IMR-90 (cell line): ENCODE measurements around the gene SLC15A1. TPM values are rescaled to one million over a fixed set of nuclear protein-coding genes. Genes with fewer than 3 reads are reported as not detected.

Source experiments
- ATAC-seq: fragments of 200-7000 bp; cut with Tn5 transposase; 2 replicates; pipeline ENCODE4 v1.9.1; 2020; ENCODE audit warnings: low read depth, mild to moderate bottlenecking, moderate library complexity
- BruUV-seq: library from RNA; stranded (reverse); fragments of 400-500 nt; replicated peaks from 2 replicates; lab custom pipeline; 2021; lab: Mats Ljungman, UMichigan
- CTCF ChIA-PET: fragments of 300-600 bp; formaldehyde crosslinking; extraction: SDS; loops from one replicate; lab custom pipeline; 2021; ENCODE audit warnings: antibody characterized with exemption; lab: Yijun Ruan, JAX
- POLR2A ChIA-PET: fragments of 300-600 bp; sonication (Branson Sonifier 250); formaldehyde crosslinking; loops from one replicate; lab custom pipeline; 2022; ENCODE audit warnings: antibody characterized with exemption; ENCODE audit not compliant: unreplicated experiment; lab: Charles Lee
- DNase-seq: peaks from one replicate; pipeline ENCODE4 v3.0.0; 2013
- H2AFZ ChIP-seq: replicated peaks from 2 replicates; pipeline ENCODE3; 2013; ENCODE audit warnings: low read length, mild to moderate bottlenecking; ENCODE audit not compliant: poor library complexity
- H2AK5ac ChIP-seq: 2 replicates; pipeline ENCODE4 v1.6.1; 2013; ENCODE audit warnings: low read depth, low read length, inconsistent platforms
- H2AK9ac ChIP-seq: replicated peaks from 2 replicates; pipeline ENCODE3; 2013; ENCODE audit warnings: mild to moderate bottlenecking, low read depth, low read length, moderate library complexity; ENCODE audit not compliant: poor library complexity
- H2BK120ac ChIP-seq: 2 replicates; pipeline ENCODE4 v1.6.1; 2013; ENCODE audit warnings: low read depth, low read length, inconsistent platforms
- H2BK15ac ChIP-seq: 3 replicates; pipeline ENCODE4 v1.6.1; 2013; ENCODE audit warnings: low read depth, low read length, inconsistent platforms
- H2BK20ac ChIP-seq: 2 replicates; pipeline ENCODE4 v1.6.1; 2013; ENCODE audit warnings: low read depth, mild to moderate bottlenecking, inconsistent platforms, low read length, moderate library complexity
- H2BK5ac ChIP-seq: 2 replicates; pipeline ENCODE4 v1.6.1; 2013; ENCODE audit warnings: mild to moderate bottlenecking, low read depth, low read length, inconsistent platforms; ENCODE audit not compliant: poor library complexity, severe bottlenecking
- H3K14ac ChIP-seq: replicated peaks from 2 replicates; pipeline ENCODE4 v1.6.1; 2013; ENCODE audit warnings: low read depth, low read length, inconsistent platforms
- H3K18ac ChIP-seq: 2 replicates; pipeline ENCODE4 v1.6.1; 2013; ENCODE audit warnings: low read depth, low read length, control low read depth
- H3K23ac ChIP-seq: 2 replicates; pipeline ENCODE4 v1.6.1; 2013; ENCODE audit warnings: low read depth, low read length, inconsistent platforms
- H3K27ac ChIP-seq: 2 replicates; pipeline ENCODE4 v1.5.1; 2013; ENCODE audit warnings: mild to moderate bottlenecking, control low read depth, low read length; ENCODE audit not compliant: insufficient read depth
- H3K27me3 ChIP-seq: 2 replicates; pipeline ENCODE4 v1.6.1; 2013; ENCODE audit warnings: low read length; ENCODE audit not compliant: control insufficient read depth, insufficient read depth
- H3K36me3 ChIP-seq: 2 replicates; pipeline ENCODE4 v1.6.1; 2013; ENCODE audit warnings: low read length, mixed read lengths; ENCODE audit not compliant: control insufficient read depth, insufficient read depth
- H3K4ac ChIP-seq: 2 replicates; pipeline ENCODE4 v1.6.1; 2013; ENCODE audit warnings: low read depth, low read length, inconsistent platforms
- H3K4me1 ChIP-seq: 2 replicates; pipeline ENCODE4 v1.6.1; 2013; ENCODE audit warnings: low read length, mixed read lengths; ENCODE audit not compliant: control insufficient read depth, insufficient read depth
- H3K4me2 ChIP-seq: 2 replicates; pipeline ENCODE4 v1.6.1; 2013; ENCODE audit warnings: low read depth, mild to moderate bottlenecking, control low read depth, low read length, moderate library complexity
- H3K4me3 ChIP-seq: 2 replicates; pipeline ENCODE4 v1.5.1; 2013; ENCODE audit warnings: low read depth, mild to moderate bottlenecking, control low read depth, low read length, moderate library complexity; ENCODE audit not compliant: insufficient read depth
- H3K56ac ChIP-seq: 2 replicates; pipeline ENCODE4 v1.6.1; 2013; ENCODE audit warnings: low read length, inconsistent platforms; ENCODE audit not compliant: insufficient read depth; ENCODE audit errors: extremely low read depth
- H3K79me1 ChIP-seq, 2 experiments: 2 replicates each; pipeline ENCODE4 v1.6.1; 2013; ENCODE audit warnings: low read length in 2 of 2, inconsistent platforms in 1 of 2, low read depth in 1 of 2
- H3K9ac ChIP-seq: 2 replicates; pipeline ENCODE4 v1.6.1; 2013; ENCODE audit warnings: low read depth, low read length, control low read depth
- H3K9me1 ChIP-seq: 2 replicates; pipeline ENCODE4 v1.6.1; 2013; ENCODE audit warnings: low read length, inconsistent platforms; ENCODE audit not compliant: insufficient read depth
- H3K9me3 ChIP-seq: 2 replicates; pipeline ENCODE4 v1.6.1; 2013; ENCODE audit warnings: low read length; ENCODE audit not compliant: control insufficient read depth, insufficient read depth
- H4K20me1 ChIP-seq: 2 replicates; pipeline ENCODE4 v1.6.1; 2013; ENCODE audit warnings: low read length, inconsistent platforms; ENCODE audit not compliant: insufficient read depth
- H4K5ac ChIP-seq: 2 replicates; pipeline ENCODE4 v1.6.1; 2013; ENCODE audit warnings: mild to moderate bottlenecking, low read depth, low read length, control low read depth
- H4K8ac ChIP-seq, 2 experiments: 2 replicates each; pipeline ENCODE4 v1.6.1; 2013; ENCODE audit warnings: low read depth in 2 of 2, low read length in 2 of 2, control low read depth in 1 of 2, inconsistent platforms in 1 of 2
- H4K91ac ChIP-seq: 2 replicates; pipeline ENCODE4 v1.6.1; 2013; ENCODE audit warnings: low read depth, low read length, inconsistent platforms; ENCODE audit not compliant: insufficient read depth
- BHLHE40 ChIP-seq: fragments of 150-350 bp; IDR thresholded peaks from 2 replicates; pipeline ENCODE4 v1.6.1; 2016; ENCODE audit warnings: mild to moderate bottlenecking, low read depth, low read length
- CEBPB ChIP-seq: IDR thresholded peaks from 2 replicates; pipeline ENCODE4 v1.6.1; 2012; ENCODE audit warnings: low read depth, low read length, improper control_type of control experiment
- CHD1 ChIP-seq: IDR thresholded peaks from 2 replicates; pipeline ENCODE4 v1.6.1; 2012; ENCODE audit warnings: low read depth, low read length, improper control_type of control experiment
- CTCF ChIP-seq: conservative IDR thresholded peaks from 2 replicates; pipeline ENCODE4 v1.5.1; 2012; ENCODE audit warnings: mild to moderate bottlenecking, low read depth, low read length, improper control_type of control experiment
- ELK1 ChIP-seq: fragments of 150-350 bp; IDR thresholded peaks from 2 replicates; pipeline ENCODE4 v1.6.1; 2016; ENCODE audit warnings: low read depth, mild to moderate bottlenecking, low read length, moderate library complexity, borderline replicate concordance
- FOS ChIP-seq: fragments of 150-350 bp; IDR thresholded peaks from 2 replicates; pipeline ENCODE4 v1.6.1; 2016; ENCODE audit warnings: low read depth, low read length
- MAFK ChIP-seq: IDR thresholded peaks from 2 replicates; pipeline ENCODE4 v1.6.1; 2012; ENCODE audit warnings: low read depth, low read length, improper control_type of control experiment
- MAZ ChIP-seq: IDR thresholded peaks from 2 replicates; pipeline ENCODE4 v1.6.1; 2012; ENCODE audit warnings: low read depth, mild to moderate bottlenecking, low read length, improper control_type of control experiment, moderate library complexity, borderline replicate concordance
- MXI1 ChIP-seq: IDR thresholded peaks from 2 replicates; pipeline ENCODE4 v1.6.1; 2012; ENCODE audit warnings: low read depth, mild to moderate bottlenecking, low read length, moderate library complexity, borderline replicate concordance
- NFE2L2 ChIP-seq: fragments of 150-350 bp; IDR thresholded peaks from 2 replicates; pipeline ENCODE4 v1.6.1; 2016; ENCODE audit warnings: low read depth, mild to moderate bottlenecking, low read length
- POLR2A ChIP-seq: IDR thresholded peaks from 2 replicates; pipeline ENCODE4 v1.6.1; 2012; ENCODE audit warnings: mild to moderate bottlenecking, low read depth, low read length
- RAD21 ChIP-seq: IDR thresholded peaks from 2 replicates; pipeline ENCODE4 v1.6.1; 2012; ENCODE audit warnings: low read length, improper control_type of control experiment
- RCOR1 ChIP-seq: IDR thresholded peaks from 2 replicates; pipeline ENCODE4 v1.6.1; 2012; ENCODE audit warnings: mild to moderate bottlenecking, low read length, improper control_type of control experiment; ENCODE audit not compliant: insufficient replicate concordance
- RFX5 ChIP-seq: IDR thresholded peaks from 2 replicates; pipeline ENCODE4 v1.8.0; 2012; ENCODE audit warnings: low read depth, mild to moderate bottlenecking, low read length, moderate library complexity
- SMC3 ChIP-seq: fragments of 150-350 bp; IDR thresholded peaks from 2 replicates; pipeline ENCODE4 v1.6.1; 2016; ENCODE audit warnings: low read depth, mild to moderate bottlenecking, antibody characterized with exemption, low read length, moderate library complexity
- USF2 ChIP-seq: fragments of 150-350 bp; IDR thresholded peaks from 2 replicates; pipeline ENCODE4 v1.6.1; 2017; ENCODE audit warnings: mild to moderate bottlenecking, antibody characterized with exemption, low read length, low read depth
- WGBS, 2 experiments: methylation state at CpG; one replicate each; pipeline versions ENCODE4 v1.1.5 to v1.1.7; 2013; ENCODE audit warnings: missing lambda C conversion rate in 2 of 2; ENCODE audit not compliant: insufficient read length in 1 of 2; ENCODE audit errors: extremely low coverage in 2 of 2; 5-methylcytosine and 5-hydroxymethylcytosine counted together
- dilution Hi-C: fragments of 300-500 bp; cut with HindIII; formaldehyde crosslinking; loops from one replicate; pipeline ENCODE4 v1.14.3; 2018; ENCODE audit warnings: low sequenced_read_pairs; ENCODE audit not compliant: unreplicated experiment
- in situ Hi-C: fragments of 300-500 bp; cut with MboI; formaldehyde crosslinking; loops from 3 replicates; pipeline ENCODE4 v1.14.3; 2019; ENCODE audit warnings: low sequenced_read_pairs, inconsistent platforms, mixed read lengths
- intact Hi-C: fragments of 100-400 bp; cut with micrococcal nuclease; formaldehyde crosslinking; loops from 2 replicates; pipeline ENCODE4 v1.10.0; 2022
- polyA plus RNA-seq, 3 experiments: library from polyadenylated mRNA; depleted of rRNA; stranded (reverse); fragments of >200 nt; gene quantifications; 2 replicates each; pipeline ENCODE4 v1.2.3, GENCODE V29; 2012; ENCODE audit warnings: low replicate concordance in 1 of 3
- total RNA-seq: library from RNA; depleted of rRNA; stranded (reverse); fragments of >200 nt; gene quantifications from 2 replicates; pipeline ENCODE4 v1.2.3, GENCODE V29; 2012

Gene SLC15A1
- total and polyA plus RNA-seq, 2 of the 4 experiments (the other 2 are of a cell fraction) = not detected

GRCh38 chr13:98652276-98652675 is 100.2 kb downstream of the SLC15A1 start:
- Histone ChIP-seq H3K27me3 (peaks cover 4% of the 10 kb centered on the region; the same call in 1 of the 2 replicates), H4K5ac (no peak overlapping the region), H3K9me3 (no peaks in the 10 kb centered on the region), H3K79me1 (no peaks in the 10 kb centered on the region), H3K9me1 (no peaks in the 10 kb centered on the region), H3K18ac (no peak overlapping the region), H3K23ac (no peak overlapping the region), H2BK15ac (no peak overlapping the region), H2BK5ac (no peak overlapping the region), H2BK20ac (no peak overlapping the region), H3K4me1 (no peaks in the 10 kb centered on the region), H3K56ac (no peak overlapping the region), H3K4ac (no peak overlapping the region), H4K91ac (no peak overlapping the region), H3K14ac (no peak overlapping the region), H2AK5ac (no peak overlapping the region), H2BK120ac (no peak overlapping the region), H4K8ac (no peak overlapping the region), H3K4me3 (no peak overlapping the region), H3K36me3 (no peaks in the 10 kb centered on the region), H3K9ac (no peak overlapping the region), H3K4me2 (no peak overlapping the region), H4K20me1 (no peaks in the 10 kb centered on the region), H2AFZ (no peak overlapping the region), H3K27ac (no peak overlapping the region), H2AK9ac (no peak overlapping the region)
- intact Hi-C loops (loop anchor here (2.0 to 5.0 kb wide), 3 partner anchors 69 to 197 kb away; no protein-coding TSS in a partner anchor), in situ Hi-C loops (loop anchor here (5.0 to 25.0 kb wide), 3 partner anchors 75 to 790 kb away; partner anchors contain the start of genes FARP1 and STK24), dilution Hi-C loops (loop anchor here (25.0 kb wide), 1 partner anchor 190 kb away; no protein-coding TSS in a partner anchor)
- ChIA-PET CTCF (interaction anchor here (0.7 to 1.6 kb wide), 5 partner anchors 20 to 188 kb away, joined by 3 to 4 read pairs (median 3); no protein-coding TSS in a partner anchor), POLR2A (no interaction called here)
- WGBS, 2 experiments = 33% methylated on average over 1 of the region's 2 CpGs; no CpG with 5 or more reads in 1 of the 2 experiments
- TF ChIP-seq POLR2A (no peak), MAZ (no peak), BHLHE40 (no peak), ELK1 (no peak), MAFK (no peak), USF2 (no peak), SMC3 (no peak), NFE2L2 (no peak), RCOR1 (no peak), RFX5 (no peak), CTCF (no peak), MXI1 (no peak), RAD21 (no peak), CHD1 (no peak), FOS (no peak), CEBPB (no peak)
- no peak for DNase-seq
- no TSS peak for BruUV-seq
- no peak for ATAC-seq
